Measurements from ENCODE around the gene SORCS1. TPM values are rescaled to one million over a fixed set of nuclear protein-coding genes. Genes with fewer than 3 reads are reported as not detected.

The SORCS1 gene
- polyA plus RNA-seq, 3 donors: 0.09 TPM; not detected in 2

DNA sequence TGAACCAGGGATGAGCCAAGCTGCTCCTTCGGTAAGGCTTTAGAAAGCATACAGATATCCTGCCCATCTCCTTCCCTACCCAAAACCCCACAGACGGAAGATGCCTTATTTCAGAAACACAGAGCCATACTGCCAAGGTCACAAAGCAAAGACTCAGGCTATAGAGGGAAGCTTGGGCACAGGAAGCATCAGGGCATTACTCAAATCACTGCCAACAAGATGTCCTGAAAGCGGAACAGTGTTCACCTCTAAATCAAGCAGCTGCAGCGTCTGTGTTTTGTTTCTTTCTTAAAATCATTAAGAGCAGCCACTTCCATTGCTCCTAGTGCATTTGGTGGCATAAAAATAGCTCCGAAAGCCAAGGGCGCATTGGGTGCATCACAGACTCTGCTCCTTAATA lies 307.3 kb downstream of the SORCS1 start:
- WGBS (ENCODE audit: insufficient coverage): 44% methylated on average over 3 of the region's 6 CpGs
- H3K27me3 Mint-ChIP-seq (ENCODE audit: low read depth in 3 of 3): peaks cover 1 to 5% (median 3%) of the 10 kb centered on the region in 3 donors

GRCh38 chr10:106836933-106837663 lies 327.4 kb downstream of the SORCS1 start:
- Histone ChIP-seq H3K4me2 (replicated peaks; ENCODE audit: extremely low read depth, low read length, poor library complexity, severe bottlenecking) (peak overlapping the region; percentile 49), H3K4me3 (replicated peaks in 1 of 3; ENCODE audit: low read depth in 2 of 3, low read length in 3 of 3) (peak overlapping the region in 1 of 3 experiments; percentile 26), H3K36me3 (replicated peaks in 1 of 2; ENCODE audit: control insufficient read depth in 1 of 2, insufficient read depth in 2 of 2, low read length in 2 of 2) (no peaks in the 10 kb centered on the region), H2AFZ (ENCODE audit: insufficient read depth, low read depth, low read length, poor library complexity, severe bottlenecking) (no peak overlapping the region), H3K27me3 (ENCODE audit: control insufficient read depth in 2 of 2, insufficient read depth in 2 of 2, low read length in 2 of 2) (no peaks in the 10 kb centered on the region), H3K9ac (ENCODE audit: insufficient read depth, low read length, poor library complexity, severe bottlenecking) (no peak overlapping the region), H3K4me1 (ENCODE audit: control insufficient read depth in 1 of 2, insufficient read depth in 2 of 2, low read length in 2 of 2) (peaks cover 26 to 29% of the 10 kb centered on the region in 2 donors), H3K9me3 (replicated peaks in 1 of 2; ENCODE audit: control insufficient read depth in 1 of 2, insufficient read depth in 1 of 2, low read length in 2 of 2) (no peaks in the 10 kb centered on the region), H4K20me1 (ENCODE audit: insufficient read depth, low read length) (no peaks in the 10 kb centered on the region), H3K79me2 (ENCODE audit: insufficient read depth, low read length) (no peaks in the 10 kb centered on the region), H3K27ac (ENCODE audit: low read depth in 1 of 2, low read length in 2 of 2) (peak overlapping the region in 1 of 2 donors; percentile 10)
- Mint-ChIP-seq H3K27ac (peak overlapping the region in 6 of 7 donors; percentile 27 to 58 (median 38)), H3K36me3 (no peaks in the 10 kb centered on the region), H3K9me3 (peaks cover 0 to 6% (median 2%) of the 10 kb centered on the region in 7 donors), H3K4me3 (peak overlapping the region in 1 of 2 donors; percentile 85), H3K27me3 (ENCODE audit: low read depth in 3 of 3) (peaks cover 0 to 2% (median 0%) of the 10 kb centered on the region in 3 donors), H3K4me1 (peaks cover 32% of the 10 kb centered on the region)
- intact Hi-C loops (cut with micrococcal nuclease): no loop called here
- peak; percentile 21 to 29 (median 23) for DNase-seq
- TF ChIP-seq, protein P1, sequence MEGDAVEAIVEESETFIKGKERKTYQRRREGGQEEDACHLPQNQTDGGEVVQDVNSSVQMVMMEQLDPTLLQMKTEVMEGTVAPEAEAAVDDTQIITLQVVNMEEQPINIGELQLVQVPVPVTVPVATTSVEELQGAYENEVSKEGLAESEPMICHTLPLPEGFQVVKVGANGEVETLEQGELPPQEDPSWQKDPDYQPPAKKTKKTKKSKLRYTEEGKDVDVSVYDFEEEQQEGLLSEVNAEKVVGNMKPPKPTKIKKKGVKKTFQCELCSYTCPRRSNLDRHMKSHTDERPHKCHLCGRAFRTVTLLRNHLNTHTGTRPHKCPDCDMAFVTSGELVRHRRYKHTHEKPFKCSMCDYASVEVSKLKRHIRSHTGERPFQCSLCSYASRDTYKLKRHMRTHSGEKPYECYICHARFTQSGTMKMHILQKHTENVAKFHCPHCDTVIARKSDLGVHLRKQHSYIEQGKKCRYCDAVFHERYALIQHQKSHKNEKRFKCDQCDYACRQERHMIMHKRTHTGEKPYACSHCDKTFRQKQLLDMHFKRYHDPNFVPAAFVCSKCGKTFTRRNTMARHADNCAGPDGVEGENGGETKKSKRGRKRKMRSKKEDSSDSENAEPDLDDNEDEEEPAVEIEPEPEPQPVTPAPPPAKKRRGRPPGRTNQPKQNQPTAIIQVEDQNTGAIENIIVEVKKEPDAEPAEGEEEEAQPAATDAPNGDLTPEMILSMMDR (IDR thresholded peaks at IDR 0.05): no peak
- WGBS (ENCODE audit: insufficient coverage): 20% methylated on average over 1 of the region's 2 CpGs

More for the DNA sequence above, 307.3 kb downstream of the SORCS1 start:
- Histone ChIP-seq H3K9me3 (replicated peaks in 1 of 2; ENCODE audit: control insufficient read depth in 1 of 2, insufficient read depth in 1 of 2, low read length in 2 of 2) (no peaks in the 10 kb centered on the region), H4K20me1 (ENCODE audit: insufficient read depth, low read length) (no peaks in the 10 kb centered on the region), H3K9ac (ENCODE audit: insufficient read depth, low read length, poor library complexity, severe bottlenecking) (no peak overlapping the region), H3K4me2 (replicated peaks; ENCODE audit: extremely low read depth, low read length, poor library complexity, severe bottlenecking) (no peak overlapping the region), H3K27me3 (ENCODE audit: control insufficient read depth in 2 of 2, insufficient read depth in 2 of 2, low read length in 2 of 2) (no peaks in the 10 kb centered on the region), H3K4me1 (ENCODE audit: control insufficient read depth in 1 of 2, insufficient read depth in 2 of 2, low read length in 2 of 2) (no peaks in the 10 kb centered on the region), H3K36me3 (replicated peaks in 1 of 2; ENCODE audit: control insufficient read depth in 1 of 2, insufficient read depth in 2 of 2, low read length in 2 of 2) (no peaks in the 10 kb centered on the region), H3K79me2 (ENCODE audit: insufficient read depth, low read length) (no peaks in the 10 kb centered on the region), H3K27ac (ENCODE audit: low read depth in 1 of 2, low read length in 2 of 2) (no peak overlapping the region), H3K4me3 (replicated peaks in 1 of 3; ENCODE audit: low read depth in 2 of 3, low read length in 3 of 3) (no peak overlapping the region), H2AFZ (ENCODE audit: insufficient read depth, low read depth, low read length, poor library complexity, severe bottlenecking) (no peak overlapping the region)
- Mint-ChIP-seq H3K27ac (peak overlapping the region in 1 of 7 donors; percentile 7), H3K4me3 (no peak overlapping the region), H3K36me3 (no peaks in the 10 kb centered on the region), H3K4me1 (no peaks in the 10 kb centered on the region), H3K9me3 (peaks cover 0 to 10% (median 5%) of the 10 kb centered on the region in 7 donors)
- TF ChIP-seq, protein P1 (IDR thresholded peaks at IDR 0.05): no peak
- intact Hi-C loops (cut with micrococcal nuclease): no loop called here
- DNase-seq: no peak

Measured in CD14-positive monocyte (primary cell).